Peyer's patch (tissue), 4 donors: ENCODE data around the gene JPH4.

Source experiments
- CTCF ChIP-seq, 6 experiments: fragments of 450-650 bp in 4 of 6; fragments of 200-600 bp in 2 of 6; sonication (generic) in 1 of 6; IDR thresholded peaks; one replicate each; pipeline ENCODE4 v1.5.1; 2017 to 2019; ENCODE audit warnings: antibody characterized with exemption in 6 of 6, mild to moderate bottlenecking in 3 of 6, moderate library complexity in 1 of 6
- POLR2A ChIP-seq, 2 donors: fragments of 450-650 bp; IDR thresholded peaks; one replicate each; pipeline ENCODE4 v1.5.1; 2017; ENCODE audit warnings: antibody characterized with exemption in 2 of 2, mild to moderate bottlenecking in 2 of 2, moderate library complexity in 2 of 2

GRCh38 chr14:23525611-23526010, 53.0 kb downstream of the JPH4 start:
- no peak for TF ChIP-seq CTCF (IDR thresholded peaks at IDR 0.05)
- TF ChIP-seq POLR2A (IDR thresholded peaks at IDR 0.05), result no peak
